Calu3 (cell line): ENCODE data around the gene NSMCE4A. TPM values are rescaled to one million over a fixed set of nuclear protein-coding genes. Genes with fewer than 3 reads are reported as not detected.
"Not testable (repeated sequence)": the region's sequence is repeated elsewhere in the genome, so short reads cannot be mapped to it uniquely, and the experiment has no call there.

ENCODE experiments used
- Bru-seq: library from RNA; stranded (reverse); fragments of 400-500 nt; gene quantifications from one replicate; lab custom pipeline; 2021; lab: Mats Ljungman, UMichigan
- BruChase-seq, 2 experiments: library from RNA; stranded (reverse); fragments of 400-500 nt; gene quantifications; one replicate each; lab custom pipeline; 2021; lab: Mats Ljungman, UMichigan
- BruUV-seq: library from RNA; stranded (reverse); fragments of 400-500 nt; replicated peaks from 2 replicates; lab custom pipeline; 2021; lab: Mats Ljungman, UMichigan
- CTCF ChIA-PET: fragments of 300-600 bp; sonication (Branson Sonifier 250); formaldehyde crosslinking; loops from one replicate; lab custom pipeline; 2022; ENCODE audit warnings: antibody characterized with exemption; lab: Charles Lee
- DNase-seq: peaks from one replicate; pipeline ENCODE4 v3.0.0; 2022
- H3K27ac Mint-ChIP-seq: one replicate; pipeline ENCODE4 v1.8.0; 2022; ENCODE audit warnings: mixed read lengths; ENCODE audit not compliant: unreplicated experiment
- H3K27me3 Mint-ChIP-seq: one replicate; pipeline ENCODE4 v1.8.0; 2022; ENCODE audit warnings: mixed read lengths; ENCODE audit not compliant: unreplicated experiment
- H3K36me3 Mint-ChIP-seq: one replicate; pipeline ENCODE4 v1.8.0; 2022; ENCODE audit warnings: mild to moderate bottlenecking, moderate library complexity, mixed read lengths; ENCODE audit not compliant: insufficient read depth, unreplicated experiment
- H3K4me1 Mint-ChIP-seq: one replicate; pipeline ENCODE4 v1.8.0; 2022; ENCODE audit warnings: mild to moderate bottlenecking, low read depth, mixed read lengths; ENCODE audit not compliant: unreplicated experiment
- H3K4me3 Mint-ChIP-seq: one replicate; pipeline ENCODE4 v1.8.0; 2022; ENCODE audit warnings: mild to moderate bottlenecking, low read depth, moderate library complexity, mixed read lengths; ENCODE audit not compliant: unreplicated experiment
- H3K9me3 Mint-ChIP-seq: one replicate; pipeline ENCODE4 v1.8.0; 2022; ENCODE audit warnings: low read depth, mixed read lengths; ENCODE audit not compliant: unreplicated experiment
- intact Hi-C: fragments of 100-400 bp; cut with micrococcal nuclease; formaldehyde crosslinking; loops from one replicate; pipeline ENCODE4 v1.10.0; 2022; ENCODE audit not compliant: unreplicated experiment
- long read RNA-seq: library from polyadenylated mRNA; stranded (forward); transcript quantifications from one replicate; pipeline ENCODE4 v2.0.0, GENCODE V29; 2022
- total RNA-seq: library from RNA; stranded (reverse); gene quantifications from 2 replicates; pipeline ENCODE4 v1.2.3, GENCODE V29; 2022
- TF ChIP-seq, protein P1 (sequence below): fragments of 200-600 bp; IDR thresholded peaks from one replicate; pipeline ENCODE4 v1.8.0; 2022; ENCODE audit warnings: antibody characterized with exemption; ENCODE audit not compliant: unreplicated experiment

Gene NSMCE4A, protein sequence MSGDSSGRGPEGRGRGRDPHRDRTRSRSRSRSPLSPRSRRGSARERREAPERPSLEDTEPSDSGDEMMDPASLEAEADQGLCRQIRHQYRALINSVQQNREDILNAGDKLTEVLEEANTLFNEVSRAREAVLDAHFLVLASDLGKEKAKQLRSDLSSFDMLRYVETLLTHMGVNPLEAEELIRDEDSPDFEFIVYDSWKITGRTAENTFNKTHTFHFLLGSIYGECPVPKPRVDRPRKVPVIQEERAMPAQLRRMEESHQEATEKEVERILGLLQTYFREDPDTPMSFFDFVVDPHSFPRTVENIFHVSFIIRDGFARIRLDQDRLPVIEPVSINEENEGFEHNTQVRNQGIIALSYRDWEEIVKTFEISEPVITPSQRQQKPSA
- 28.8 and 33.3 TPM in 2 replicates for total RNA-seq
- percentile 71 among the genes with signal in this experiment for Bru-seq, nascent RNA
- BruChase-seq, experiment 1, labeled RNA remaining after a 6-hour chase = percentile 60 among the genes with signal in this experiment
- percentile 68 among the genes with signal in this experiment for BruChase-seq, experiment 2, labeled RNA remaining after a 2-hour chase
- long read RNA-seq, transcript NSMCE4A-202 (11 exons, 1,394 nt) = major isoform, 42 of 74 reads
- long read RNA-seq, partial matches to known transcripts = 7 of 74 reads
- long read RNA-seq, other reads (novel, unspliced or antisense) = 23 of 74 reads

DNA sequence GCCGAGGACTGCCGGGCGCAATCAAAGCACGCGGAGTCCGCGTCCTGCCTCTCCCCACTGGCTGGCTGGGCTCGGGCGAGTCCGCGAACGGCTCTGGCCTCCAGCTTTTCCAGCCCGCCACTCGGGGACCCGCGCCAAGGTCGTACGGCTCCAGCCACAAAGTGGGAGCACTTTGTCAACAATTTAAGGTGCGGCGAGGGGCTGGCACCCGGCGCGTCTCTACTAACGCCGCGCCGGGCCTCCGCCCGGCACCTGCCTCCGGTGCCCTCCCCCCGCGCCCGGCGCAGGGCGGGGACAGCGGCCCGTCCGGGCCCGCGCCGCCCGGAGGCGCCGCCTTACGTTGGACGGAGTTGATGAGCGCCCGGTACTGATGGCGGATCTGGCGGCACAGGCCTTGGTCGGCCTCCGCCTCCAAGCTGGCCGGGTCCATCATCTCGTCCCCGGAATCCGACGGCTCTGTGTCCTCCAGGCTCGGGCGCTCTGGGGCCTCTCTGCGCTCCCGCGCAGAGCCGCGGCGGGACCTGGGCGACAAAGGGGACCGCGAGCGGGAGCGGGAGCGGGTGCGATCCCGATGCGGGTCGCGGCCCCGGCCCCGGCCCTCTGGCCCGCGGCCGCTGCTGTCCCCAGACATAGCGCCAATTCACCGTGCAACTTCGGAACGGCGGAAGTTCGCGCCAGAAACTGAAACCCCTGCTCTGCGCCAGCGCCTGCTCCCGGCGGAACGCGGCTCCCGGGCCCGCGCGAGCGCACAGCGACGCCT is at the start of gene NSMCE4A:
Gene NSMCE4A (minus strand): TSS at position 683 of the 760 bp plus-strand sequence. CDS start 52 bp downstream, at position 631.
- no peak within 1 kb of the TSS for H3K27ac Mint-ChIP-seq
- H3K27me3 Mint-ChIP-seq = no peaks in the 10 kb centered on the region
- TF ChIP-seq, protein P1, sequence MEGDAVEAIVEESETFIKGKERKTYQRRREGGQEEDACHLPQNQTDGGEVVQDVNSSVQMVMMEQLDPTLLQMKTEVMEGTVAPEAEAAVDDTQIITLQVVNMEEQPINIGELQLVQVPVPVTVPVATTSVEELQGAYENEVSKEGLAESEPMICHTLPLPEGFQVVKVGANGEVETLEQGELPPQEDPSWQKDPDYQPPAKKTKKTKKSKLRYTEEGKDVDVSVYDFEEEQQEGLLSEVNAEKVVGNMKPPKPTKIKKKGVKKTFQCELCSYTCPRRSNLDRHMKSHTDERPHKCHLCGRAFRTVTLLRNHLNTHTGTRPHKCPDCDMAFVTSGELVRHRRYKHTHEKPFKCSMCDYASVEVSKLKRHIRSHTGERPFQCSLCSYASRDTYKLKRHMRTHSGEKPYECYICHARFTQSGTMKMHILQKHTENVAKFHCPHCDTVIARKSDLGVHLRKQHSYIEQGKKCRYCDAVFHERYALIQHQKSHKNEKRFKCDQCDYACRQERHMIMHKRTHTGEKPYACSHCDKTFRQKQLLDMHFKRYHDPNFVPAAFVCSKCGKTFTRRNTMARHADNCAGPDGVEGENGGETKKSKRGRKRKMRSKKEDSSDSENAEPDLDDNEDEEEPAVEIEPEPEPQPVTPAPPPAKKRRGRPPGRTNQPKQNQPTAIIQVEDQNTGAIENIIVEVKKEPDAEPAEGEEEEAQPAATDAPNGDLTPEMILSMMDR = no peak
- BruUV-seq = no TSS peak
- H3K4me3 Mint-ChIP-seq = peak within 1 kb of the TSS; percentile 77
- DNase-seq = peak; percentile 75
- H3K9me3 Mint-ChIP-seq = no peaks in the 10 kb centered on the region
- intact Hi-C loops = no loop called here
- H3K4me1 Mint-ChIP-seq = peaks cover 8% of the 10 kb centered on the region
- peaks cover 32% of the 10 kb centered on the region for H3K36me3 Mint-ChIP-seq
- CTCF ChIA-PET = interaction anchor here (0.6 kb wide), 1 partner anchor 9 kb away, joined by 3 read pairs; no protein-coding TSS in a partner anchor

DNA sequence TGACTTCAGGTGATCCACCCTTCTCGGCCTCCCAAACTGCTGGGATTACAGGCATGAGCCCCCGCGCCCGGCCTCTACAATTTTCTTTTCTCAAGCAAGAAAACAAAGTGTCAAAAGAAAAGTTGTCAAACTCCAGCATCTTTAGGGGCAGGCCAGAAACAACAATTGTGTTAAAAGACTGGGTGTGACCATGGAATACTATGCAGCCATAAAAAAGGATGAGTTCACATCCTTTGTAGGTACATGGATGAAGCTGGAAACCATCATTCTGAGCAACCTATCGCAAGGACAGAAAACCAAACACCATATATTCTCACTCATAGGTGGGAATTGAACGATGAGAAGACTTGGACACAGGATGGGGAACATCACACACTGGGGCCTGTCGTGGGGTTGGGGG is 48.2 kb upstream of the NSMCE4A start:
- DNase-seq, CTCF ChIA-PET, H3K4me3 Mint-ChIP-seq, H3K36me3 Mint-ChIP-seq, H3K27me3 Mint-ChIP-seq, H3K4me1 Mint-ChIP-seq, H3K27ac Mint-ChIP-seq, BruUV-seq, H3K9me3 Mint-ChIP-seq, intact Hi-C loops: not testable (repeated sequence)

DNA sequence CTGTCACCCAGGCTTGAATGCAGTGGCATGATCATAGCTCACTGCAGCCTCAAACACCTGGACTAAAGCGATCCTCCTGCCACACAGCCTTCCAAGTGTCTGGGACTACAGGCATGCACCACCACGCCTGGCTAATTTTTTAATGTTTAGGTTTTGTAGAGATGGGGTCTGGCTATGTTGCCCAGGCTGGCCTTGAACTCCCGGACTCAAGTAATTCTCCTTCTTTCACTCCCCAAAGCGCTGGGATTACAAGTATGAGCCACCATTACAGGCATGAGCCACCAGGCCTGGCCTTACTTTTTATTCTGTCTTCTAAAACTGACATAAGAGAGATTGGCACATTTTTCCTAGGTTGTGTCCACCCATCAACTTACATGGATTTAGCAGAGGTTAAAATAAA is 47.3 kb upstream of the NSMCE4A start:
- CTCF ChIA-PET = interaction anchor here (0.9 kb wide), 1 partner anchor 29 kb away, joined by 3 read pairs; no protein-coding TSS in a partner anchor
- intact Hi-C loops = no loop called here
- no peaks in the 10 kb centered on the region for H3K4me1 Mint-ChIP-seq
- no peaks in the 10 kb centered on the region for H3K36me3 Mint-ChIP-seq
- no peak for DNase-seq
- no TSS peak for BruUV-seq
- H3K9me3 Mint-ChIP-seq = no peaks in the 10 kb centered on the region
- H3K27ac Mint-ChIP-seq = no peak overlapping the region
- no peaks in the 10 kb centered on the region for H3K27me3 Mint-ChIP-seq
- no peak overlapping the region for H3K4me3 Mint-ChIP-seq
- TF ChIP-seq, protein P1 = no peak

DNA sequence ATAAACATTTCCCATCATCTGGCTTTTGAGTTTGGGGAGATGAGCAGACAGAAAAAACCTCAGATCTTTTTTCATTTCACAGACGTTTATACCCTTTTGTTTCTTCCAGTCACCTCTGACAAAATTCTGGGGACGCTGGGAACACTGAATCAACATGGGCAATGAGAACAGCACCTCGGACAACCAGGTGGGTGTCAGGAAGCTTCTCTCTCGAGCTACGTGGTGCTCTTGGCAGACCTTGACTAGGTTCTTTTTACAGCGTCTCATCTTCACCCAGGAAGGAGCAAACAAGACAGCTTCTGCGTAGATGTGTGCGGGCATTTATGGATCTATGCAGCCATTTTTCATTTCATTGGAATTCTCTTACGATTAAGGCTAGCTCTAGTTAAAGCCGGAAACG is 46.8 kb upstream of the NSMCE4A start:
- Mint-ChIP-seq H3K36me3 (no peaks in the 10 kb centered on the region), H3K4me1 (no peaks in the 10 kb centered on the region), H3K27ac (no peak overlapping the region), H3K4me3 (no peak overlapping the region), H3K27me3 (no peaks in the 10 kb centered on the region), H3K9me3 (no peaks in the 10 kb centered on the region)
- DNase-seq = no peak
- CTCF ChIA-PET = interaction anchor here (0.9 kb wide), 1 partner anchor 30 kb away, joined by 3 read pairs; no protein-coding TSS in a partner anchor
- TF ChIP-seq, protein P1 = no peak
- intact Hi-C loops = no loop called here
- BruUV-seq = no TSS peak
